Ovary (tissue), 9 donors: ENCODE measurements around the gene ZNF408. TPM values are rescaled to one million over a fixed set of nuclear protein-coding genes. Genes with fewer than 3 reads are reported as not detected.

Source experiments
- DNase-seq, 5 donors: peaks; one replicate each; pipeline ENCODE4 v3.0.0-alpha.2; 2019 to 2020
- H3K27ac ChIP-seq, 2 donors: fragments of 200-600 bp; one replicate each; pipeline versions ENCODE4 v1.5.1 to v1.8.0; 2019 to 2022
- H3K27me3 ChIP-seq: fragments of 200-600 bp; one replicate; pipeline ENCODE4 v1.8.0; 2022
- H3K36me3 ChIP-seq: fragments of 200-600 bp; sonication (generic); one replicate; pipeline ENCODE4 v1.5.1; 2019
- H3K4me1 ChIP-seq: one replicate; pipeline ENCODE4 v1.8.1; 2013; ENCODE audit warnings: mild to moderate bottlenecking, moderate library complexity; ENCODE audit not compliant: insufficient read depth
- H3K4me3 ChIP-seq: fragments of 200-600 bp; sonication (generic); one replicate; pipeline ENCODE4 v1.5.1; 2017
- H3K9me3 ChIP-seq, 2 donors: fragments of 200-600 bp in 1 of 2; sonication (generic) in 1 of 2; one replicate each; pipeline versions ENCODE4 v1.5.1 to v1.8.1; 2013 to 2019; ENCODE audit warnings: mild to moderate bottlenecking in 1 of 2, moderate library complexity in 1 of 2
- EP300 ChIP-seq: sonication (generic); formaldehyde crosslinking; IDR thresholded peaks from one replicate; pipeline ENCODE4 v1.6.1; 2017; ENCODE audit warnings: antibody characterized with exemption
- POLR2A ChIP-seq: fragments of 450-650 bp; IDR thresholded peaks from one replicate; pipeline ENCODE4 v1.6.1; 2017; ENCODE audit warnings: antibody characterized with exemption, mild to moderate bottlenecking, moderate library complexity
- WGBS, 3 donors: extraction: QIAGEN DNeasy Blood & Tissue Kit in 1 of 3; methylation state at CpG; one replicate each; pipeline versions ENCODE4 v1.1.5 to v1.1.7; 2013 to 2017; 5-methylcytosine and 5-hydroxymethylcytosine counted together
- intact Hi-C, 4 donors: fragments of 100-400 bp; cut with DNase I; formaldehyde crosslinking; loops; one replicate each; pipeline versions ENCODE4 v1.11.0 to v1.15.1; 2022 to 2023
- polyA plus RNA-seq, 2 donors: library from polyadenylated mRNA; stranded (reverse); fragments of 200-250 nt in 1 of 2; fragments of 350-450 nt in 1 of 2; fragmentation: Illumina TruSeq in 1 of 2; extraction: RNeasy Lipid Tissue Mini Kit (QIAGEN cat#74804) in 1 of 2; gene quantifications; one replicate each; pipeline ENCODE4 v1.2.3, GENCODE V29; 2013 to 2014
- total RNA-seq, 7 donors: library from RNA; depleted of rRNA in 2 of 7; stranded (reverse); fragments of >200 nt in 2 of 7; fragmentation: NEBNext Ultra II Directional in 3 of 7; extraction: Animal tissue kit (Norgen Biotek cat#: 25700) in 3 of 7; gene quantifications; one replicate each; pipeline versions ENCODE4 v1.1.0 to v1.2.4, GENCODE V29; 2016 to 2023
- TF ChIP-seq, protein P1 (sequence below), 3 donors: fragments of 450-650 bp in 2 of 3; fragments of 200-600 bp in 1 of 3; IDR thresholded peaks; one replicate each; pipeline versions ENCODE4 v1.5.1 to v1.8.0; 2016 to 2022; ENCODE audit warnings: antibody characterized with exemption in 3 of 3, mild to moderate bottlenecking in 1 of 3
- donor health status: DM: no; HTN: no; CAD: no; lungs with moderate emphysema.
- donor health status: DM: no; HTN: no; CAD: no.
- donor health status: Bipolar disorder and iron deficiency.
- donor health status: DM: yes; HTN: yes; CAD: no.
- donor health status: DM: no; HTN: no; CAD: no.
- donor health status: DM: yes; HTN: yes; CAD: no.

The ZNF408 gene
- total and polyA plus RNA-seq, 9 donors: 1.4 to 11.6 (median 7.8) TPM

DNA sequence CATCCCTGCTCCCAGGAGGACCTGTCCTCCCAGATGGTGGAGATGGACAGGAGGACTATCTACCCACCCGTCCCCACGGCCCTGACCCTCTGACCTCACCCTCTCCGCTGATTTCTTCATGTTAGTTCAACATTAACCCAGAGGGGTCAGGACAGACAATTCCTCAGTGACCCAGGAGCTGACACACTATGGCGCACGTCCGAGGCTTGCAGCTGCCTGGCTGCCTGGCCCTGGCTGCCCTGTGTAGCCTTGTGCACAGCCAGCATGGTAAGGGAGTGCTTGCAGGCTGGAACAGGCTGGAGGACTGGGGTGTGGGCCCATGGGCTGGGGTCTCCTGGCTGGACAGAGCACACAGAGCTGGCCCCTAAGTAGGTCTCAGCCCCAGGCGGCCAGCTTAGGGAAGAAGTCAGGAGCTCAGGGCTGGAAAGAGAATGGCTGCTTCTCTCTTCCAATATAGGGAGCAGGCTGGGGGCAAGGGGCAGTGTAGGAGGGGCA lies 18.3 kb downstream of the ZNF408 start, which contains the start of gene F2:
F2 (plus strand) TSS at position 166 of the 495 bp plus-strand sequence; CDS start at position 189, 23 bp downstream.
- intact Hi-C loops: no loop called here
- Histone ChIP-seq H3K4me1 (no peaks in the 10 kb centered on the region), H3K4me3 (no peak within 1 kb of the TSS), H3K27me3 (no peaks in the 10 kb centered on the region), H3K27ac (no peak within 1 kb of the TSS), H3K9me3 (no peaks in the 10 kb centered on the region), H3K36me3 (no peaks in the 10 kb centered on the region)
- WGBS, 3 donors: 64 to 71% (median 70%) methylated on average over 7 of the region's 7 CpGs
- TF ChIP-seq, protein P1, sequence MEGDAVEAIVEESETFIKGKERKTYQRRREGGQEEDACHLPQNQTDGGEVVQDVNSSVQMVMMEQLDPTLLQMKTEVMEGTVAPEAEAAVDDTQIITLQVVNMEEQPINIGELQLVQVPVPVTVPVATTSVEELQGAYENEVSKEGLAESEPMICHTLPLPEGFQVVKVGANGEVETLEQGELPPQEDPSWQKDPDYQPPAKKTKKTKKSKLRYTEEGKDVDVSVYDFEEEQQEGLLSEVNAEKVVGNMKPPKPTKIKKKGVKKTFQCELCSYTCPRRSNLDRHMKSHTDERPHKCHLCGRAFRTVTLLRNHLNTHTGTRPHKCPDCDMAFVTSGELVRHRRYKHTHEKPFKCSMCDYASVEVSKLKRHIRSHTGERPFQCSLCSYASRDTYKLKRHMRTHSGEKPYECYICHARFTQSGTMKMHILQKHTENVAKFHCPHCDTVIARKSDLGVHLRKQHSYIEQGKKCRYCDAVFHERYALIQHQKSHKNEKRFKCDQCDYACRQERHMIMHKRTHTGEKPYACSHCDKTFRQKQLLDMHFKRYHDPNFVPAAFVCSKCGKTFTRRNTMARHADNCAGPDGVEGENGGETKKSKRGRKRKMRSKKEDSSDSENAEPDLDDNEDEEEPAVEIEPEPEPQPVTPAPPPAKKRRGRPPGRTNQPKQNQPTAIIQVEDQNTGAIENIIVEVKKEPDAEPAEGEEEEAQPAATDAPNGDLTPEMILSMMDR (IDR thresholded peaks at IDR 0.05): no peak
- TF ChIP-seq POLR2A (no peak), EP300 (no peak)
- no peak for DNase-seq

DNA sequence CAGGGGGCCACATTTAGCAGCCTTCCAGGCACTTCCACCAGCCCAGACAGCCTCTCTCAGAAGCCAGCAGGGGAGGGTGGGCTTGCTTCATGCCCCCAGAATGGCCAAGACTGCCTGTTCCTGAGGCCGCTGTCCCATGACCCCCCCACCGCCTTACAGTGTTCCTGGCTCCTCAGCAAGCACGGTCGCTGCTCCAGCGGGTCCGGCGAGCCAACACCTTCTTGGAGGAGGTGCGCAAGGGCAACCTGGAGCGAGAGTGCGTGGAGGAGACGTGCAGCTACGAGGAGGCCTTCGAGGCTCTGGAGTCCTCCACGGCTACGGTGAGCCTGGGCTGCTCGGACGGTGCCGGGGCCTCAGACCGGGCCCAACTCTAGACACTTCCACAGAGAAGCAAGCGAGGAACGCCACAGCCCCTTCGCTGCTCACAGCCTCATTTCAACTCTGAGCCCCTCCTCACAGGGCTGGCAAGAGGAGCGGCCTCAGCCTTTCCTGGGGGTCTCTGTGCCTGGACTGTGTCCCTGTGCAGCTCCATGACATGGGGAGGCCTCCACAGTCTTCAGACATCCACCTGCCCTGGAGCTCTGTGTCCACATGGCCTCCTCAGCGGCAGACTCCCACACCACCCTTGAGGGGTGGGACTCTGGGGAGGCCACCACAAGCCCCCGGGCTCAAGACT lies 18.9 kb downstream of the ZNF408 start:
- no peaks in the 10 kb centered on the region for H3K4me1 ChIP-seq
- TF ChIP-seq, protein P1 (IDR thresholded peaks at IDR 0.05): no peak
- no peak for TF ChIP-seq POLR2A
- TF ChIP-seq EP300: no peak
- no peaks in the 10 kb centered on the region for H3K27me3 ChIP-seq
- no peak overlapping the region for H3K4me3 ChIP-seq
- no peaks in the 10 kb centered on the region for H3K9me3 ChIP-seq
- intact Hi-C loops: no loop called here
- no peak overlapping the region for H3K27ac ChIP-seq
- 86 to 91% (median 88%) methylated on average over 25 of the region's 25 CpGs for WGBS, 3 donors
- H3K36me3 ChIP-seq: no peaks in the 10 kb centered on the region
- no peak for DNase-seq

DNA sequence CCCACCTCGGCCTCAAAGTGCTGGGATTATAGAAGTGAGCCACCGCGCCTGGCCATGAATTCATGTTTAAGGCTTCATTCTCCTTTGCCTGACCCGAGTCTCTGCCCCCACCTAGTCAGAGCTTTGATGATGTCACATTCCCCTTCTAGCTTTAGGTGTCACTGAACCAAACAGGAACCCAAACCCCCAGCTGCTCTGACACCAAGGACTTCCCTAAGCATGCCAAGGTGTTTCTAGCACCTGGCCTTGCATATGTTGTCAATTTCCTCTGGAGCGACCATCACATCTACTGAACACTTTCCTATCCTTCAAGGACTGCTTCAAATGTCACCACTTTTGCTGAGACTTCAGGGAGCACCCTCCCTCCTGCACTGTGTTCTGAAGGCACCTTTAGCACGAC lies 20.5 kb downstream of the ZNF408 start:
- TF ChIP-seq, protein P1 (IDR thresholded peaks at IDR 0.05): no peak
- TF ChIP-seq POLR2A (no peak), EP300 (no peak)
- 84 to 85% (median 84%) methylated on average over 6 of the region's 6 CpGs for whole genome bisulfite sequencing, 3 donors
- no peaks in the 10 kb centered on the region for H3K36me3 ChIP-seq
- H3K4me3 ChIP-seq: no peak overlapping the region
- H3K9me3 ChIP-seq: no peaks in the 10 kb centered on the region
- no peak overlapping the region for H3K27ac ChIP-seq
- no peak for DNase-seq
- intact Hi-C loops: no loop called here
- no peaks in the 10 kb centered on the region for H3K27me3 ChIP-seq
- H3K4me1 ChIP-seq: no peaks in the 10 kb centered on the region

DNA sequence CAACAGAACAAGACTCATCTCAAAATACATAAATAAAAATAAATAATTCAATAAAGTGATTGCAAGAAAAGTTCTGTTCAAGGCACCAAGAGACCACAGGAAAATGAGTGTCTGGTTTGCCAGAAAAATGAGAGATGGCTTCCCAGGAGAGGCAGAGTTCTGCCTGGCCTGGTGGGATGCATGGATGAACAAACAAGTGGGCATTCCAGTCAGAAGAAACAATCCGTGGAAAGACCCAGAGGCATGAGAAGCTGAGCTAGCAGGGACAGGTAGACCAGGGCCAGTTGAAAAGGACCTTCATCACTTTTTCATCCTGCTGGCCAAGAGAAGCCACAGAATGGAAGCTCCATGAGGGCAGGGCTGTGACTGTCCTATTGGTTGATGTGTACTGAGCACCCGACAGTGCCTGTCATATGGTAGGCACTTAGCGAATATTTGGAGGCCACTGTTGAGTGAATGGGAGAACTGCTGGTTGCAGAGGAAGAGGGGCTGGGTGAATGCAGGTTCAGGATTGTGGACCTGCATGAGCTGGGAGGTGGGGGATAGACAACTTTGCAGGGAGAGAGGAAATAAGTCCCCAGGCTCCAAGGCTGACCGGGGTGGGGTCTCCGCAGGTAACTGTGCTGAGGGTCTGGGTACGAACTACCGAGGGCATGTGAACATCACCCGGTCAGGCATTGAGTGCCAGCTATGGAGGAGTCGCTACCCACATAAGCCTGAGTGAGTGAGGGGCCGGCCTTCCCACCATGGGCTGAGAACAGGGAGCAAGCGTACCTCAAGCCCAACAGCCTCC lies 21.9 kb downstream of the ZNF408 start:
- WGBS, 3 donors: 93 to 94% (median 93%) methylated on average over 11 of the region's 11 CpGs
- H3K4me1 ChIP-seq: no peaks in the 10 kb centered on the region
- no peaks in the 10 kb centered on the region for H3K27me3 ChIP-seq
- H3K36me3 ChIP-seq: no peaks in the 10 kb centered on the region
- intact Hi-C loops: no loop called here
- TF ChIP-seq POLR2A (no peak), EP300 (no peak)
- TF ChIP-seq, protein P1 (IDR thresholded peaks at IDR 0.05): no peak
- no peaks in the 10 kb centered on the region for H3K9me3 ChIP-seq
- DNase-seq: no peak
- H3K4me3 ChIP-seq: no peak overlapping the region
- H3K27ac ChIP-seq: no peak overlapping the region
